Measurements from ENCODE around the gene OPTN. TPM values are rescaled to one million over a fixed set of nuclear protein-coding genes. Genes with fewer than 3 reads are reported as not detected.
A peak's percentile ranks its signal among the peaks of the same experiment; 100 is the strongest.

OPTN gene
- total RNA-seq, 1 donor from 2014 or later = 53.4 TPM

DNA sequence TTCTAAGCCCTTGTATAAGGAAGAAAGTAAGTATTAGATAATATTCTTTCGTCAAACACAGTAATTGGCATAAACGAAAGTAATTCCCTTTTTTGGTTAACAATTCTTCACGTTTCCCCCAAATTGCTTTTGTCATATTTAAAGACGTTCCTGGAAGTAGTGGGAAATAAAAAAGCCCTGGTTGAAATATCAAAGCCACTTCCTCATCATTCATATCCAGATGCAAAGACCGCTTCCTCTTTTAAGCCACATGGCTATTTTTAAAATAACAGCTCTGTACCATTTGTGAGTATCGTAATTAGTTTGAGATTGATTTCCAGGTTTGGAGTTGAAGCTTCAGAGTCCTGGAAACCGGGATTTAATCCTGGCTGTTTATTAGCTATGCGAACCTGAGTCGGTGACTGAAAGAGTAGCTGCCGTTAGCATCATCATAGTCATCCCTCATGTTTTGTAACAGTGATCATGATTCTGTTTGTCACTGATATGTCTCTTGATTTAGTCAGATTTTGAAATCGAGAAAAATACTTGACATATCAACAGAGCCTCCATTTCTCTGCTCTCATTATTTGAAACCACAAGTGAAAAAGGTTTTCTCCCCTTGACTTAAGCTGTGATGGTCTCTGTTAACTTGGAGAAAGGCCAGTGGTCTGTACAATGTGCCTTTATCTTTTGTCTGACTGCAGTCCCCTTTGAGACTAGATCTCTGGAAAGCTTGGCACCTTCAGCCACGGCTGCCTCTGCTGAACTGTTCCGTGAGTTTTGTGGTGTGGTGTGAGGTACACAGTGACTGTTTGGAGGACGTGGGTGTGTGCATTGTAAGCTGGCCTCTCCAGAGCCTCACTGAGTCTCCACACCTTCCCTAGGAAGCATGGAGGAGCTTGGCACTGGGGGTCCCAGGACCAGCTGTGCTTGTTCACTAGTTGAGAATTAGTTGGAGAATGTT lies 18.1 kb downstream of the OPTN start:
- TF ChIP-seq, protein P1, sequence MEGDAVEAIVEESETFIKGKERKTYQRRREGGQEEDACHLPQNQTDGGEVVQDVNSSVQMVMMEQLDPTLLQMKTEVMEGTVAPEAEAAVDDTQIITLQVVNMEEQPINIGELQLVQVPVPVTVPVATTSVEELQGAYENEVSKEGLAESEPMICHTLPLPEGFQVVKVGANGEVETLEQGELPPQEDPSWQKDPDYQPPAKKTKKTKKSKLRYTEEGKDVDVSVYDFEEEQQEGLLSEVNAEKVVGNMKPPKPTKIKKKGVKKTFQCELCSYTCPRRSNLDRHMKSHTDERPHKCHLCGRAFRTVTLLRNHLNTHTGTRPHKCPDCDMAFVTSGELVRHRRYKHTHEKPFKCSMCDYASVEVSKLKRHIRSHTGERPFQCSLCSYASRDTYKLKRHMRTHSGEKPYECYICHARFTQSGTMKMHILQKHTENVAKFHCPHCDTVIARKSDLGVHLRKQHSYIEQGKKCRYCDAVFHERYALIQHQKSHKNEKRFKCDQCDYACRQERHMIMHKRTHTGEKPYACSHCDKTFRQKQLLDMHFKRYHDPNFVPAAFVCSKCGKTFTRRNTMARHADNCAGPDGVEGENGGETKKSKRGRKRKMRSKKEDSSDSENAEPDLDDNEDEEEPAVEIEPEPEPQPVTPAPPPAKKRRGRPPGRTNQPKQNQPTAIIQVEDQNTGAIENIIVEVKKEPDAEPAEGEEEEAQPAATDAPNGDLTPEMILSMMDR (IDR thresholded peaks at IDR 0.05) = no peak
- H3K9me3 ChIP-seq = no peaks in the 10 kb centered on the region
- H3K36me3 ChIP-seq = peaks cover 82% of the 10 kb centered on the region
- H3K27me3 ChIP-seq (ENCODE audit: low read depth) = no peaks in the 10 kb centered on the region
- DNase-seq = no peak
- H3K27ac ChIP-seq = no peak overlapping the region
- intact Hi-C loops (cut with DNase I) = no loop called here
- peaks cover 20% of the 10 kb centered on the region for H3K4me1 ChIP-seq
- peak; percentile 49 to 61 for ATAC-seq
- H3K4me3 ChIP-seq = no peak overlapping the region

DNA sequence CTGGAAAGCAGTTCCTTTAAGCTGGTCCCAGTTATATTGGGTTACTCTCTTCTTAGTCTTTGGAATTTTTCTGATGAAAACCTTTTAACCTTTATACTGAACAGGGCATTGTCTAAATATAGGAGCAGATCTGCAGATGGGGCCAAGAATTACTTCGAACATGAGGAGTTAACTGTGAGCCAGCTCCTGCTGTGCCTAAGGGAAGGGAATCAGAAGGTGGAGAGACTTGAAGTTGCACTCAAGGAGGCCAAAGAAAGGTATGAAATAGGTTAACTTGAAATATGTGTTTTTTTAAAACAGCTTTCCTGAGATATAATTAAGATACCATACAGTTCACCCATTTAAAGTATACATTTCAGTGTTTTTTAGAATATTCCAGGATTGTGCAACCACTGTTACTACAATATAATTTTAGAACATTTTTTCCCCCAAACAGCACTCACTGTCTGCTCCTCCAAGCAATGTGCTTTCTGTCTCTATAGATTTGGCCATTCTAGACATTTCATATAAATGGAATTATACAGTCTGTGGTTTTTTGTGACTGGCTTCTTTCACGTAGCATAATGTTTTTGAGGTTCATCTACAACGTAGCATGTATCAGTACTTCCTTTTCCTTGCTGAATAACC lies 18.9 kb downstream of the OPTN start:
- Histone ChIP-seq H3K9me3 (no peaks in the 10 kb centered on the region), H3K27me3 (ENCODE audit: low read depth) (no peaks in the 10 kb centered on the region), H3K27ac (no peak overlapping the region), H3K4me3 (no peak overlapping the region), H3K36me3 (peaks cover 82% of the 10 kb centered on the region), H3K4me1 (peaks cover 20% of the 10 kb centered on the region)
- no peak for DNase-seq
- no peak for ATAC-seq
- intact Hi-C loops (cut with DNase I) = no loop called here
- TF ChIP-seq, protein P1 (IDR thresholded peaks at IDR 0.05) = no peak

DNA sequence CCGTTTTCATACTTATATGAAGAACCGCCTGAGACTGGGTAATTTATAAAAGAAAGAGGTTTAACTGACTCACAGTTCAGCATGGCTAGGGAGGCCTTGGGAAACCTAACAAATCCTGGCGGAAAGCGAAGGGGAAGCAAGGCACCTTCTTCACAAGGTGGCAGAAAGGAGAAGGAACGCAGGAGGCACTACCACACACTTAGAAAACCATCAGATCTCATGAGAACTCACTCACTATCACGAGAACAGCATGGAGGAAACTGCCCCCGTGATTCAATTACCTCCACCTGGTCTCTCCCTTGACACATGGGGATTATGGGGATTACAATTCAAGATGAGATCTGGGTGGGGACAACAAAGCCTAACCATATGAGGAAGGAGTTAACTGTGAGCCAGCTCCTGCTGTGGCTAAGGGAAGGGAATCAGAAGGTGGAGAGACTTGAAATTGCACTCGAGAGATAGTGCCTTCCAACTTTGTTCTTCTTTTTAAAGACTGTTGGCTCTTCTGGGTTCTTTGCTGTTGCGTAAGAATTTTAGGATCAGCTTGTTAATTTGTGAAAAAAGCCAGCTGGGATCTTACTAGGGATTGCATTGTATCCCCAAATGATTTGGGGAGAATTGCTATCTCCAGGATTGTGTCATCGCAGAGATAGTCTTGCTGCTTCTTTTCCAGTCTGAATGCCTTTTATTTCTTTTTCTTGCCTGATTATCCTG lies 21.0 kb downstream of the OPTN start:
- TF ChIP-seq, protein P1 (IDR thresholded peaks at IDR 0.05) = no peak
- no peak overlapping the region for H3K4me3 ChIP-seq
- H3K9me3 ChIP-seq = no peaks in the 10 kb centered on the region
- no peaks in the 10 kb centered on the region for H3K27me3 ChIP-seq (ENCODE audit: low read depth)
- H3K27ac ChIP-seq = no peak overlapping the region
- DNase-seq = no peak
- ATAC-seq = no peak
- peaks cover 92% of the 10 kb centered on the region for H3K36me3 ChIP-seq
- H3K4me1 ChIP-seq = peaks cover 16% of the 10 kb centered on the region
- intact Hi-C loops (cut with DNase I) = no loop called here

DNA sequence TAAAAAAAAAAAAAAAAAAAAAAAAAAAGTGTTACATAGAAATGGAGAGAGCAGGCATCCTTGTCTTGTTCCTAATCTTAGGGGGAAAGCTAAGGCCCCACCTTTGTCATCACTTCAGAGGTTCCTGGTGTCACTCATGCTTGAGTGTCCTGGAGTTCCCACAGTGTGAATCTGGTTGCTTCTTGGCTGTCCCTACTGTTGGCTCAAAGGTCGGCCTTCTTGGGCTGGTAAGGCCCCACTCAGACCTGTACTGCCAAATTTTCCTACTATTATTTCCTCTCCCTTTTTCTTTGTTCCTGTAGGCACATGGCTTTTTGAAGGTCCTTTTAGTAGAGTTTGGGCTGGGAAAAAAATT lies 21.5 kb downstream of the OPTN start:
- no peak overlapping the region for H3K27ac ChIP-seq
- H3K27me3 ChIP-seq (ENCODE audit: low read depth) = no peaks in the 10 kb centered on the region
- H3K4me3 ChIP-seq = no peak overlapping the region
- peaks cover 90% of the 10 kb centered on the region for H3K36me3 ChIP-seq
- TF ChIP-seq, protein P1 (IDR thresholded peaks at IDR 0.05) = no peak
- ATAC-seq (peak in 1 of 2 donors; percentile 45), DNase-seq (no peak)
- intact Hi-C loops (cut with DNase I) = no loop called here
- no peaks in the 10 kb centered on the region for H3K9me3 ChIP-seq
- H3K4me1 ChIP-seq = peaks cover 16% of the 10 kb centered on the region

DNA sequence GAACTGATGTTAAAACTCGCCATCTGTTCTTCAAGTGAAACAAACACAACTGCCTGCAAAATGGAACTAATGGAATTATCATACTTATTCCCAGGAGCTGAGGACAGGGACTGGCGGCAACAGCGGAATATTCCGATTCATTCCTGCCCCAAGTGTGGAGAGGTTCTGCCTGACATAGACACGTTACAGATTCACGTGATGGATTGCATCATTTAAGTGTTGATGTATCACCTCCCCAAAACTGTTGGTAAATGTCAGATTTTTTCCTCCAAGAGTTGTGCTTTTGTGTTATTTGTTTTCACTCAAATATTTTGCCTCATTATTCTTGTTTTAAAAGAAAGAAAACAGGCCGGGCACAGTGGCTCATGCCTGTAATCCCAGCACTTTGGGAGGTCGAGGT lies 36.7 kb downstream of the OPTN start:
- intact Hi-C loops (cut with DNase I) = no loop called here
- Histone ChIP-seq H3K27me3 (ENCODE audit: low read depth) (no peaks in the 10 kb centered on the region), H3K9me3 (no peaks in the 10 kb centered on the region), H3K27ac (no peak overlapping the region), H3K4me3 (no peak overlapping the region), H3K36me3 (peaks cover 90% of the 10 kb centered on the region), H3K4me1 (no peaks in the 10 kb centered on the region)
- DNase-seq (no peak), ATAC-seq (no peak)
- TF ChIP-seq, protein P1 (IDR thresholded peaks at IDR 0.05) = no peak
